HG03108 (cell line): ENCODE data around the gene MACF1.

Source experiments
- ATAC-seq: cut with Tn5 transposase; IDR thresholded peaks from one replicate; pipeline ENCODE4 v1.9.1; 2021; ENCODE audit warnings: moderate library complexity; ENCODE audit not compliant: unreplicated experiment

MACF1 gene

DNA sequence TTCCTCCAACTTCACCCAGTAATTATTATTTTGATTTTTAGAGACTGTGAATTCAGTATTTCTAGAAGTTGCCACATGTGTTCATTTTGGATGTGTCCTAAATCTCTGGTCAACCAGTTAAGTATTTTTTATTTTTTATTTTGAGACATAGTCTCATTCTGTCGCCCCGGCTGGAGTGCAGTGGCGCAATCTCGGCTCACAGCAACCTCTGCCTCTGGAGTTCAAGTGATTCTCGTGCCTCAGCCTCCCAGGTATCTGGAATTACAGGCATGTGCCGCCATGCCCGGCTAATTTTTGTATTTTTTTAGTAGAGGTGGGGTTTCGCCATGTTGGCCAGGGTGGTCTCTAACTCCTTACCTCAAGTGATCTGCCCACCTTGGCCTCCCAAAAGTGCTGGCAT is 8.0 kb downstream of the MACF1 start:
- no peak for ATAC-seq

- no peak for ATAC-seq
Measured at GRCh38 chr1:39213511-39214002, 9.1 kb downstream of the MACF1 start.

- no peak for ATAC-seq
Measured at GRCh38 chr1:39214021-39214713, 9.7 kb downstream of the MACF1 start.

DNA sequence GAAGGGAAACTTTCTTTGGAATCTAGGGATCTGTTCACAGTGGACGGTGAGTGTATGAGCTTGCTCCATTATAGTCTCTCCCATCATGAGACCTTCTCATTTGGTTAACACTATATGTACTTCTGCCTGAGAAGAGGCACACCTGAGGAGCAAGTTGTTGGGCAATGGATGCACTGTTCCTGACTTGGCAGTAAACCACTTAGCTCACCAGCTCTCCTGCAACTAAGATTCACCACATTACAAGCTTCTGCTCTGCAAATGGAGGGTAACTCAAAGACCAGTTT is 10.2 kb downstream of the MACF1 start:
- ATAC-seq = no peak

DNA sequence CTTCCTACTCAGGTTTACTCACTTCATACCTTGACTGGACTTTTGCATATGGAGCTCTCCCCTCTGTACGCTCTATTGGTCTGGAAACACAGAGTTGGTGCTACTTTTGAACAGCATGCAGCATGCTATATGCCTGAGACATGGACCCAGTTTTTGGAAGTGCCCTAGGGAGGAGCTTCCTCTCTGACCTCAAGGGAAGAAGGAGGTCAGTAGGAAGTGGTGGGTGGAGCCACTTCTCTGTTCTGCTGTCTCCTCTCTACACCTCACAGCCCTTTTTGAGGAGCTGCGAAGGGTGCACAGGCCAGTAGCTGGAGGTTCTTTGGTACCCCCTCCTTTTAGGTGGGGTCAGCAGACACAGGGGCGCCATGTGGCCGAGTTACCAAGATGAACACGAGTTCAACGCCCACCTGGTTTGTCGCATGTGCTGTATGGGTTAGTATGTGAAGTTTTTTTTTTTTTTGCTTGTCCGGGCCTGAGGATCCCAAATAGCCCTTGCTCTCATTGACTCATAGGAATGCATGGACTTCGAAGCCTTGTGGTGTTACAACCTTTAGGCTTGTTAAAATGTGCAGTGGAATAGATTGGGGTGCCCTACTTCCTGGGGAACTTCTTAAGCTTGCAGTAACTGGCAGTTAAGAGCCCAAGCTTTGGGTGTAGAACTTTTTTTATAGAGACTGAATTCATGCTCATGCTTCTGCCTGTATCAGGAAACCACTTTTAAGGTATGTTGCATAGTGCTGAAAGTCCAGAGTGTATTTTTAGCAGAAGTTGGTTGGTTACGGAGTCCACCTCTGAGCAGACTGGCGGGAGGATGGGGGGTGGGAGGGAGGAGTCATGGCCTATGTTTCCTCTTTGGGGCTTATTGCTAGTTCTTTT is 10.7 kb downstream of the MACF1 start:
- peak; percentile 58 for ATAC-seq

- no peak for ATAC-seq
Measured at GRCh38 chr1:39216771-39217170, 12.3 kb downstream of the MACF1 start.

GRCh38 chr1:39220891-39221870 is 16.7 kb downstream of the MACF1 start:
- no peak for ATAC-seq

- no peak for ATAC-seq
Measured at GRCh38 chr1:39224295-39224829, 19.9 kb downstream of the MACF1 start.

GRCh38 chr1:39226836-39227235 is 22.3 kb downstream of the MACF1 start:
- ATAC-seq = no peak

DNA sequence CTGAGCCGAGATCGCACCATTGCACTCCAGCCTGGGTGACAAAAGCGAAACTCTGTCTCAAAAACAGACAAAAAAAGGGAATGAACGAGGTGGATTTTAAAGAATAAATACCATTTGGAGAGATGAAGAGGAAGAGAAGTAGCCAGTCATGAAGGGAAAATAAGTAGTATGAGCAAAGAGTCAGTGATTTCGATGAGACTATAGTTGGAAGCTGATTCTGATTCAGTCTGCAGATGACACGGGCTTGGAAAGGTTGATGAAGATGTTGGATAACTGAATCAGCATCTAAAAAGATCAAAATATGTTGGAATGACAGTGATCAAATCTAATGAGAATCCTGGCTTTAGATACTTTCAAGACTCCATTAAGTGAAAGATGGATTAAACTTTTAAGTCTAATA is 23.8 kb downstream of the MACF1 start:
- no peak for ATAC-seq

- no peak for ATAC-seq
Measured at GRCh38 chr1:39229504-39229903, 25.0 kb downstream of the MACF1 start.

DNA sequence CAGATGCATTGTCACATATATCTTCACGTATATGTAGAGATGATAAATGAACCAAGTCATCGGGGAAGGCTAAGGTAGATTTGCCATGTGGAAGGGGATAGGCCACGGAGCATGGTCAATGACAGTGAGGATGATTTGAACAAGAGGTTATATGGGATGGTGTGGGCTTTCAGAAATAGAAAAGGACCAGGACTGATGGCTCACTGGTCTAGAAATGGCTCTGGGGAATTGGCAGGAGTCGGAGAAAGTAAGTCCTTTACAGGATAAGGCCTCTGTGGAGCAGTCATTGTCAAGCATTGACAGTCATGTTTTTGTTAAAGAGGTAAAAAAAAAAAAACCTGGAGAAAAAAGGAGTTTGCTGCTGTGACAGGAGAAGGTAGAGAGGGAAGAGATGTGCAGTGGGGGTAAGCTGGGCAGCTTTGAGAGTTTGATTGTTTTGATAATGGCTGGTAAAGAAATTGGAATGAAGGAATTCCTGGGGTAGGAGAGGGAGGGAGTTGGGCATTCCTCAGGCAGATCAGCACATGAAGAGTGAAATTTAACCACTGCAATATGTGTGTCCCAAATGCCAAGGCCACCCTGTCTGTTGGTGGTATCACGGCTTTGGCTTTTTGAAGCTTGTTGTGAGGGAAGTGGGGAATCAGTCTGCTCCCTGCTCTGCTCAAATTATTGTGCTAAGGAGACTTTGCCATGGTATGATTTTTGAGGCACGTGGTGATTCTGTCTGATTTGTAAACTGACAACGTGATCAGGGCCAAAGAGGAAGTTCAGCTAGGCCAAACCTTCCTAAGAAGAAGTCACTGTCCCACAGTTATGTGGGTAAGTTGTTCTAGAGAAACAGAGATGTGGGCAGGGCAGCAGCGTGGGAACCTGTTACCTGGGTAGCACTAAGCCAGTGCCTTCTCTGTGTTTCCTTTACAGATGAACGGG is 26.0 kb downstream of the MACF1 start:
- peak; percentile 81 for ATAC-seq

DNA sequence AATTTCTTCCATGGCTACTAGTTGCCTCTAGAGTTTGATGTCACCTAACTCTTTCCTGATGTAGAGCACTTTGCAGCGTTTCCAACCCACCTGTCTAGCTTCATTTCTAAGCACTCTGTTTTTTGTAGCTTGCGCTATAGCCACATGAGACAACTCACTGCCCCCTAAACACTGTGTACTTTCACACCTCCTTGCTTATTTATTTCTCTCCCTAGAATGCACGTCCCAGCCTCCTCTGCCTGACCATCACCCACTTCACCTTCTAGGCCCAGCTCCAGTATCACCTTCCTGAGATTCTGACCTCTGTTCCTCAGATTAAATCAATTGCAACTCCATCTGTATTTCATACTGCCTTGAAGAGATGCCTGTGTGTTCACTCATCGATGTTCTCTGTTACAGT is 32.5 kb downstream of the MACF1 start:
- no peak for ATAC-seq

- no peak for ATAC-seq
Measured at GRCh38 chr1:39238476-39238875, 34.0 kb downstream of the MACF1 start.

DNA sequence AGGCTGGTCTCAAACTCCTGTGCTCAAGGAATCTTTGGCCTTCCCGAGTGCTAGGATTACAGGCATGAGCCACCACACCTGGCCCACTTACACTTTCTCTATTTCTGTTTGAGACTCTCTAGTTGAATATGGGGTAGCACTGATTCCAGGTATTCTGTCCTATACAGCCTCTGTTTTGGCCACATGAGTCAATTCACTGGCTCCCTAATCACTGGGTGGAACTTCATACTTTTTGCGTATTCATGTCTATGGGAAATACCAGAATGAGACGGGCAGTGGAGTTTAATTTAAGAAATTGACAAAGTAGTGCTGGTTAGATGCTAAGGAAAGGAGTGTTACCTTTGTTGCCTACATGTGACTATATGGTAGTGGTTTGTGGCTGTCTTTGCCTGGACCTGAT is 35.5 kb downstream of the MACF1 start:
- no peak for ATAC-seq

GRCh38 chr1:39243302-39243701 is 38.8 kb downstream of the MACF1 start:
- ATAC-seq = no peak

GRCh38 chr1:39250460-39251240 is 46.2 kb downstream of the MACF1 start:
- no peak for ATAC-seq

DNA sequence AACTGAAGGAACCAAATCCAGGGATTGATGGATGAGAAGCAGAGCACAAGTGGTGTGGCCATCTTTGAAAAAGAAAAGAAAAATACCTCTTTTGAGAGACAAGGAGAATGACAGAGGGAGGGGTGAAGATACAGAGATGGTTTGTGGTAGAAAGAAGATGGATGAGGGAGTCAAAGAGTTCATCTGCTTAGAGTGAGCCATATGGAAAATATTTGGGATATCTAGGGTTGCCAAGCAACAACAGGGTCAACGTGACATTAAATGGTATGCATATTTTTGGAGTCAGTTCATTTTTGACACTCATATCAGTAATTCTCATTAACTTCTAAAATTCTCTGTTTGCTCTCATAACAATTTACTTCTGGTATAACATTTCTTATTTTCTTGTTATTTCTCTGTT is 50.7 kb downstream of the MACF1 start:
- ATAC-seq = no peak
